ENCODE data around the gene ZNF670. TPM values are rescaled to one million over a fixed set of nuclear protein-coding genes. Genes with fewer than 3 reads are reported as not detected.

Gene ZNF670
- total RNA-seq, 2 donors from 2014 or later, result 4.2 to 4.6 TPM

DNA sequence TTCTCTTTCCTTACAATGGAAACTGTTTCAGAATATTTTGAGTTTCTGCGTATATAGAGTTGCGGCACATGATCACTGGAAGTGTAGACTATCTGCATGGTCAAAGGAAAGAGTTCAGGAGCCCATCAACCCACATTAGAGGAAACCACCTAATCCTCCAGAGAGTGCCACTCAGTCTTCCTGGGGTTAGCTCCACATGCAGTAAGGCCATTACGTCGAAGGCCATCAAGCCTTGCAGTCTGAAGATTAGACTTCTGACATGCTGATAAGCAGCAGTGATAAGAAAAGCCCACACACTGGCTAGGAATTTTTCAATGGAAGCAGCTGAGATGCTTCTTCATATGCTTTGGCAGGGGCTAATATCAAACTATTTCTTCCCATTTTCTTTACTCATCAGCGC, 17.9 kb upstream of the ZNF670 start:
- ATAC-seq (replicated peaks in 1 of 2) (no peak), DNase-seq (no peak)
- no peaks in the 10 kb centered on the region for H3K4me1 Mint-ChIP-seq (ENCODE audit: low read depth)
- peaks cover 4 to 20% of the 10 kb centered on the region in 2 donors for H3K9me3 Mint-ChIP-seq
- H3K27me3 Mint-ChIP-seq (ENCODE audit: low read depth), result no peaks in the 10 kb centered on the region
- no peak overlapping the region for H3K4me3 Mint-ChIP-seq
- H3K27ac Mint-ChIP-seq, result no peak overlapping the region
- H3K36me3 Mint-ChIP-seq (ENCODE audit: insufficient read depth in 2 of 2), result peaks cover 21 to 43% of the 10 kb centered on the region in 2 donors

DNA sequence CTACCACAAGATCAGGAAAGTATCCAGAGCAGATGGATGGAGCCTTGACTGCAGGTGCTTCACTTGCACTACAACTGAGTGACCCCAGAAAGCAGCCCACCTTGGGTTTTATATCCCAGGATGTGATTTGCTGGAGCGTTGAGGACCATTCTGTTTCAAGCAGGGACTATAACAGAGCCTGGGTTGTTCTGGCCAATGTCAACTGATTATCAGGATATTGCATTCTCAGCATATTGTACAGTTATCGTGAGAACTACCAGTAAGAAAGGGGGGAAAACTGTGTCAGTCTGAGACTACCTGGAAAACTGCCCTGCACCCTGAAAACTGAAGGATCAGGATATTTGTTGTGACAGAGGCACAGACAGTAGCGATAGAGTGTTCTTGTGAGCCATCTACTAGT, 17.5 kb upstream of the ZNF670 start:
- peaks cover 3 to 19% of the 10 kb centered on the region in 2 donors for H3K9me3 Mint-ChIP-seq
- H3K36me3 Mint-ChIP-seq (ENCODE audit: insufficient read depth in 2 of 2), result peaks cover 19 to 38% of the 10 kb centered on the region in 2 donors
- DNase-seq, result no peak
- ATAC-seq (replicated peaks in 1 of 2), result no peak
- no peaks in the 10 kb centered on the region for H3K27me3 Mint-ChIP-seq (ENCODE audit: low read depth)
- no peak overlapping the region for H3K27ac Mint-ChIP-seq
- no peak overlapping the region for H3K4me3 Mint-ChIP-seq
- H3K4me1 Mint-ChIP-seq (ENCODE audit: low read depth), result no peaks in the 10 kb centered on the region

DNA sequence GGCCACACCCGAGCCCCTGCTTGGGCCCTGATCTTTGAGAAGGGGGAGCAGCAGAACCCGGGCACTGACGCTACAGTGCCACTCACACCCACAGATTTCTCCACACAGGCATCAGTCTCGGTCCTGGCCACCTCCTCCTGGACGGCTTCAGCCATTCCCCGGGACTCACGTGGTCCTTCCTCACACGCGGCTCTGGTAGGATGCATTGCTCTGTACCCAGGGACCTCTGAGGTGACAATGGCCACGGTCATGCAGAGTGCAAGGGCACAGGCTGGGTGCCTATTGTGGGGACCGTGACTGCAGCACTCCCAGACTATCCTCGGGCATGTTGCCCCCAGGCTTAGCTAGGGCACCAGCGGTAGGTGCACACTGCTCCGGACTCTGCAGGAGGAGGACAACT, 11.8 kb upstream of the ZNF670 start:
- Mint-ChIP-seq H3K4me3 (no peak overlapping the region), H3K9me3 (no peaks in the 10 kb centered on the region), H3K27me3 (ENCODE audit: low read depth) (no peaks in the 10 kb centered on the region), H3K4me1 (ENCODE audit: low read depth) (no peaks in the 10 kb centered on the region), H3K36me3 (ENCODE audit: insufficient read depth in 2 of 2) (no peaks in the 10 kb centered on the region), H3K27ac (no peak overlapping the region)
- no peak for ATAC-seq (replicated peaks in 1 of 2)
- no peak for DNase-seq

DNA sequence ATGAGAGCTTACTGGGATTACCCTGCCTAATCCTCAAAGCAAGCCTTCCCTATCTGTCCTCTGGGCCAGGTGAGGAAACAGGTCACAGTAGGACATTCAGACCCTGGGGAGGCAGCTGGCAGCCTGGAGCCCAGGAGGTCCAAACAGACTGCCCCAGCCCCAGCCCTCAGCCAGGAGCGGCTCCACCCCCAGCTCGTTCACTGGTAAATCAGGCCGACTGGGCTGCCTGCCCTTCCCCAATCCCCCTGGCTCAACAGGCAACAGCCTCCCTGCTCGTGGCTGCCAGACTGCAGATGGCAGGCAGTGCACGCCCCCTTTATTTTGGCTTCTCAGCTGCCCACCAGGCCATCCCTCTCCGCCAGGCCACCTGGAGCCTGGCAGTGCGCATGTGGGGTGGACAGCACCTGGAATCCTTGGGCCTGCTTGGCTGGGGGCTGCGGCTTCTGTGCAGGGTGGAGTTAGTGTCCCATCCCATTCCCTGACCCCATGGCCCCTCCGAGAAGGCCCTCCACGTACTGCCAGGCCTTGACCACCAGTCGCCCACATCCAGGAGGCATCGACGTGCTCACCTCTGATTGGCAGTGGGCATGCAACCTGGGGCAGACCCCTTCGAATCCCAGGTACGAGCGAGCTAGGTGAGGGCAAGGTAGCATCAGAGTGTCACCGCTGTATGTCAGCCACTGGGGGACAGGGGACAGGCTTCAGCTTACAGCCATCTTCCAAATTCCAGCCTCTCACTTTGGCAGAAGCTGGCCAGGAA, 11.2 kb upstream of the ZNF670 start:
- Mint-ChIP-seq H3K9me3 (peaks cover 0 to 3% of the 10 kb centered on the region in 2 donors), H3K4me1 (ENCODE audit: low read depth) (no peaks in the 10 kb centered on the region), H3K27me3 (ENCODE audit: low read depth) (no peaks in the 10 kb centered on the region), H3K36me3 (ENCODE audit: insufficient read depth in 2 of 2) (no peaks in the 10 kb centered on the region), H3K4me3 (no peak overlapping the region), H3K27ac (no peak overlapping the region)
- DNase-seq (no peak), ATAC-seq (replicated peaks in 1 of 2) (no peak)

DNA sequence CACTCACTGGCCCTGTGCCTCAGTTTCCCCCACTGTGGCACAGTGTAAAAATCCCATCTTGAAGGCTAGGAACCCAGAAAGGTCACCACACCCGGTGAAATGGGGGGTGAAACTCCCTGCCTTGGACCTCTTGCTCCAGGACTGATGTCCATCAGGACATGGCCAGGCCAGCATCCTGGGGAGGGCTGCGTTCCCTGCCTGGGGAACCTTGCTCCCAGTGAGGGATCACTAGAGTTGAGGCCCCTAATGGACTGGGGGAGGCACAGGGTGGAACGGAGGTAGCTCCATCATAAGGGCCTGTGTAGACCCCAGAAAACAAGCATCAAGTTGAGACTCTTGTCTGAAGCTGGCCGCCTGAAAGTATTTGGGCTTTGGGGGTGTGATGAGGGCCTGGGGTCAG, 10.4 kb upstream of the ZNF670 start:
- H3K4me1 Mint-ChIP-seq (ENCODE audit: low read depth), result no peaks in the 10 kb centered on the region
- H3K9me3 Mint-ChIP-seq, result peaks cover 1 to 4% of the 10 kb centered on the region in 2 donors
- H3K4me3 Mint-ChIP-seq, result no peak overlapping the region
- H3K36me3 Mint-ChIP-seq (ENCODE audit: insufficient read depth in 2 of 2), result no peaks in the 10 kb centered on the region
- ATAC-seq (replicated peaks in 1 of 2) (no peak), DNase-seq (no peak)
- peaks cover 4% of the 10 kb centered on the region for H3K27me3 Mint-ChIP-seq (ENCODE audit: low read depth)
- H3K27ac Mint-ChIP-seq, result no peak overlapping the region

DNA sequence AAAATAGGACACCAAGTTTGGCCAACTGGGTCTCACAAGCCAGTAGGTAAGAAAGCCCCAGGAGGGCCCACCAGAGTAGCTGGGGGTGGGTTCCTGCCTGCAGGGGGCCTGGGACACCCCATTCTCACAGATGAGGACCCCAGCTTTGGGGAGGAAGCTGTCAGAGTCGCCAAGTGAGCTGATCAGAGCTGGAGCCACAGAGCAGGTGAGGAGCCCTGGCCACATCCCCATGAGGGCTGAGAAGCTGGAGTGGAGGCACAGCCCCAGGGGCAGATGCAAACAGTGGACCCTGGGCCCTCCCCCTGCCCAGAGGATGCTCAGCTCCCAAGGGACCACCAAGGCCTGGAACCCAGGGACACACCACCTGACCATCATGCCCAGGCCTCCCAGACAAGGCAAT, 8.6 kb upstream of the ZNF670 start:
- Mint-ChIP-seq H3K9me3 (peaks cover 1 to 5% of the 10 kb centered on the region in 2 donors), H3K36me3 (ENCODE audit: insufficient read depth in 2 of 2) (peaks cover 0 to 2% of the 10 kb centered on the region in 2 donors), H3K27me3 (ENCODE audit: low read depth) (peaks cover 15% of the 10 kb centered on the region), H3K27ac (no peak overlapping the region), H3K4me3 (no peak overlapping the region), H3K4me1 (ENCODE audit: low read depth) (no peaks in the 10 kb centered on the region)
- DNase-seq (no peak), ATAC-seq (replicated peaks in 1 of 2) (no peak)

DNA sequence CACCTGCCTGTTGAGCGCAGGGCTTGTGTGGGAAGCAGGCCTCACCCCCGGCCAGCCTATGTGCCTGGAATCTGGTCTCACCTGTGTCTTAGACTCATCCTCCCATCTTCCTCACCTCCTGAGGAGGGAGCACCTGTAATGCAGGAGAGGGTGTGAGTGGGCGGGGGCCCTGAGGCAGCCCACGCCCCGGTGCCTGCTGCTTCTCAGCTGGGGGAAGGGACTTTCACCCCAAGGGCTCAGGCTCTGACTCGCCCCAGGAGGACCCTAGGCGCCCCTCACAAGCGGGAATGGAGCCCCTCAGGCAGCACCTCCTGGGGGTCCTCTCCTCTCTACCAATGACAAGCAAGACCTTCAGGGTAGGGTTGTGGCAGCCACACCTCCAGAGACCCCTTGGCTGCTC, 6.7 kb upstream of the ZNF670 start:
- Mint-ChIP-seq H3K27ac (no peak overlapping the region), H3K36me3 (ENCODE audit: insufficient read depth in 2 of 2) (peaks cover 0 to 2% of the 10 kb centered on the region in 2 donors), H3K9me3 (peaks cover 1 to 7% of the 10 kb centered on the region in 2 donors), H3K4me1 (ENCODE audit: low read depth) (no peaks in the 10 kb centered on the region), H3K4me3 (no peak overlapping the region), H3K27me3 (ENCODE audit: low read depth) (peaks cover 19% of the 10 kb centered on the region)
- DNase-seq (no peak), ATAC-seq (replicated peaks in 1 of 2) (no peak)

DNA sequence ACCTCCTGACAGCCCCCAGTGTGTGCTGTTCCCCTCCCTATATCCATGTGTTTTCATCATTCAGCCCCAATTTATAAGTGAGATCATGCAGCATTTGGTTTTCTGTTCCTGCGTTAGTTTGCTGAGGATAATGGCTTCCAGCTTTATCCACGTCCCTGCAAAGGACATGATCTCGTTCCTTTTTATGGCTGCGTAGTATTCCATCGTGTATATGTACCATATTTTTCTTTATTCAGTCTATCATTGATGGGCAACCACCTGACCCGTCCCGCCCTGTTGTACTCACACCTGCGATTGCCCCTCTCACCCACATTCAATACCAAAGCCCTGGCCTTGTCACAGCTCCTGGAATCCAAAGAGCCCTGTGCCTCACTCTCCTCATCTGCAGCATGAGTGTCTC, 6.2 kb upstream of the ZNF670 start:
- Mint-ChIP-seq H3K36me3 (ENCODE audit: insufficient read depth in 2 of 2) (peaks cover 0 to 2% of the 10 kb centered on the region in 2 donors), H3K4me1 (ENCODE audit: low read depth) (peaks cover 3% of the 10 kb centered on the region), H3K4me3 (no peak overlapping the region), H3K27me3 (ENCODE audit: low read depth) (peaks cover 19% of the 10 kb centered on the region), H3K27ac (no peak overlapping the region), H3K9me3 (peaks cover 1 to 7% of the 10 kb centered on the region in 2 donors)
- DNase-seq (no peak), ATAC-seq (replicated peaks in 1 of 2) (no peak)

DNA sequence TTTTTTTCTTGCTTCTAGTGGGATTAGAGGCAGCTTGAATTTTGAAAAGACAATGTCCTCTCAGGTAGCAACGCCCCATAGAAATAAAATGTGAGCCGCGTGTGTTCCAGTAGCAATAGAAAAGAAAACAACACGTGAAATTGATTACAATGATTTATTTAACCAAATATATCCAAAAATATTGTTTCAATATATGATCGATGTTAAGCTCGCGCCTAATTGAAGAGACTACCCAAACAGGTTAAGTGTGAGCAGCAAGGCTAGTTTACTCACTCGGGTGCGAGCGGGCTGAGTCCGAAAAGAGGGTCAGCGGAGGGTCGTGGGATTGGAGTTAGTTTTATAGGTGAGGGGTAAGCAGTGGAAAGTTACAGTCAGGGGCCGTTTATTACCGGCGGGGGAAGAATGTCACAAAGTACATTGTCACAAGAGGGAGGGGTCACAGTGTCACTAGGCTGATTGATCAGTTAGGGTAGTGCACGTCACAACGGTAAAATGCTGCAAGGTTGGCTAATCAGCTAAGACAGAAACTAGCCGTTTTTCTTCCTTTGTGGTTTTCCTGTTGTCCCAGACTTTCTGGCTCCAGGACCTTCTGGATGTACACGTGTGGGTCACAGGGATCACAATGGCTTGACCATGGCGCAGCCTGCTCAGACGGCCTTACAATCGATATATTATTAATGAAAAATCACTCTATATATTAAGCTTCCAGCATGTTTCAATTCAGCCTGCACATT, 697 bp upstream of the ZNF670 start:
- ATAC-seq (replicated peaks in 1 of 2), result no peak
- Mint-ChIP-seq H3K36me3 (ENCODE audit: insufficient read depth in 2 of 2) (peaks cover 4 to 11% of the 10 kb centered on the region in 2 donors), H3K27me3 (ENCODE audit: low read depth) (peaks cover 18% of the 10 kb centered on the region), H3K9me3 (peaks cover 3 to 6% of the 10 kb centered on the region in 2 donors), H3K27ac (peak overlapping the region; percentile 85), H3K4me1 (ENCODE audit: low read depth) (peaks cover 27% of the 10 kb centered on the region), H3K4me3 (peak overlapping the region; percentile 92 to 97)
- DNase-seq, result peak; percentile 6 to 7

DNA sequence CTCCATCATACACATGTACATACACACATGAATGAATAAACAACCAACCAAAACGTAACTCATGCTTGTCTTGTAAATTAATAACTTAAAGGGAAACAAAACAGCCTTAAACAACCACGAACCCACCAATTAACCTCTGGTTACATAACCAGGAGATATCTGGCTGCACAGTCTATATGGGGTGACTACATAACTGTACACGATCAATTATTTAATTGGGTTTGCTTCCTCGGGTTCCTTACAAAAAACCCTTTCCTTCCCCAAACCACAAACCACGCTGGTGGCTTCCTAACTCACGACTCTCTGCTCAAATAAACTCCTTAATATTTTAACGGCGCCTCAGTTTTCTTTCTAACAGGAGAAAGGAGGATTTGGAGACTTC, 744 bp downstream of the ZNF670 start:
- H3K4me3 Mint-ChIP-seq, result peak overlapping the region; percentile 92 to 97
- H3K4me1 Mint-ChIP-seq (ENCODE audit: low read depth), result peaks cover 27% of the 10 kb centered on the region
- peak overlapping the region; percentile 59 for H3K27ac Mint-ChIP-seq
- DNase-seq (no peak), ATAC-seq (replicated peaks in 1 of 2) (no peak)
- peaks cover 9% of the 10 kb centered on the region for H3K27me3 Mint-ChIP-seq (ENCODE audit: low read depth)
- H3K9me3 Mint-ChIP-seq, result peaks cover 1 to 8% of the 10 kb centered on the region in 2 donors
- H3K36me3 Mint-ChIP-seq (ENCODE audit: insufficient read depth in 2 of 2), result peaks cover 6 to 13% of the 10 kb centered on the region in 2 donors

DNA sequence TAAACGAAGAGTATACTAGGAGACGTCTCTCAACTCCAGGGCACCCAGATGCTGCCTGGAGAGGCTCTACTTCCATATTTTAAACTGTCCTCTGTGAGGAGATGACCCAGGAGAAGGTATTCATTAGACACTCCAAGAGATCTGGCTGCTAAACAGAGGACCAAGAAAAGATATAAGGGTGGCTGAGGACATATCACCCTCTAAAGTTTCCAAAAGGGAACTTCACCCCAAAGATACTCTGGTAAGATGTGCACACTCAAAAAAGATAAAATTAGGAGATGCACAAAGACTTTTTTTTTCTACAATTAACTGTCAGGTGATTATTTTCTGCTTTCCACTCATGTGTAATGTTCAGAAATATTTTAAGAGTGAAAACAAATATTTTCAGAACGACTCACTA, 1.4 kb downstream of the ZNF670 start:
- Mint-ChIP-seq H3K27ac (peak overlapping the region; percentile 59), H3K27me3 (ENCODE audit: low read depth) (peaks cover 3% of the 10 kb centered on the region), H3K9me3 (peaks cover 1 to 7% of the 10 kb centered on the region in 2 donors), H3K4me1 (ENCODE audit: low read depth) (peaks cover 27% of the 10 kb centered on the region), H3K36me3 (ENCODE audit: insufficient read depth in 2 of 2) (peaks cover 6 to 15% of the 10 kb centered on the region in 2 donors), H3K4me3 (peak overlapping the region; percentile 92 to 97)
- no peak for ATAC-seq (replicated peaks in 1 of 2)
- DNase-seq, result no peak

DNA sequence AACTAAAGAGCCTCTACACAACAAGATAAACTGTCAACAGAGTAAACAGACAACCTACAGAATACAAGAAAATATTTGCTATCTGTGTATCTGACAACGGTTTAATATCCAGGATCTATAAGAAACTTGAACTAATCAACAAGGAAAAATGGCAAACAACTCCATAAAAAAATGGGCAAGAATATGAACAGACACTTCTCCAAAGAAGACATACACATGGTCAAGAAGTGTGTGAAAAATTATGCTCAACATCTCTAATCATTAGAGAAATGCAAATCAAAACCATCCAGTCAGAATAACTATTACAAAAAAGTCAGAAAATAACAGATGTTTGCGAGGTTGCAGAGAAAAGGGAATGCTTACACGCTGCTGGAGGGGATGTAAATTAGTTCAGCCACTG, 8.0 kb downstream of the ZNF670 start:
- H3K9me3 Mint-ChIP-seq, result peaks cover 10 to 17% of the 10 kb centered on the region in 2 donors
- peaks cover 18 to 29% of the 10 kb centered on the region in 2 donors for H3K36me3 Mint-ChIP-seq (ENCODE audit: insufficient read depth in 2 of 2)
- H3K4me3 Mint-ChIP-seq, result no peak overlapping the region
- DNase-seq (no peak), ATAC-seq (replicated peaks in 1 of 2) (no peak)
- H3K27ac Mint-ChIP-seq, result no peak overlapping the region
- H3K4me1 Mint-ChIP-seq (ENCODE audit: low read depth), result no peaks in the 10 kb centered on the region
- no peaks in the 10 kb centered on the region for H3K27me3 Mint-ChIP-seq (ENCODE audit: low read depth)

DNA sequence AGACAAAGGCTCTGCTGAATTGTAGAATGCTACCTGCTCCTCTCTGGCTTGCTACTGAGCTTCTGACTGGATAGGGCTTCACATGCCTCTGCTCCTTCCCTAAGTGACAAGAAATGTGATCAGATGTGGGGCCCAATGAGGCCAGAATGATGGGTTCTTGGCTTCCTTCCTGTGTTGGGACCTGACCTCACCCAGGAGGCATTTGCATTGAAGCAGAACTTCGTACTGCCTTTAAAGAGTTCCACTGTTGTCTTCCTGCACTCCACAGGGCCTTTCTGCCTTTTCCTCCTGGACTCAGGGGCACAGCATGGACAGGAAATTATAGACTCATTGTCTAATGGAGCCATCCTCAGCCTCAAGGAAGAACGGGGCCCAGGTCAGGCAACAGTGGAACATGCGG, 14.3 kb downstream of the ZNF670 start:
- Mint-ChIP-seq H3K9me3 (peaks cover 6 to 7% of the 10 kb centered on the region in 2 donors), H3K27me3 (ENCODE audit: low read depth) (no peaks in the 10 kb centered on the region), H3K4me1 (ENCODE audit: low read depth) (no peaks in the 10 kb centered on the region), H3K4me3 (no peak overlapping the region), H3K36me3 (ENCODE audit: insufficient read depth in 2 of 2) (peaks cover 11 to 28% of the 10 kb centered on the region in 2 donors), H3K27ac (no peak overlapping the region)
- no peak for DNase-seq
- ATAC-seq (replicated peaks in 1 of 2), result no peak

Data from activated T-cell treated with anti-CD3 and anti-CD28 coated beads, Interleukin-2, amount 50 U/mL, for 72 hours (primary cell).